ENCODE measurements around the gene MBNL2.

- TF ChIP-seq EZH2phosphoT487 (IDR thresholded peaks at IDR 0.05; ENCODE audit: borderline replicate concordance, low read length) (no peak), EZH2 (IDR thresholded peaks at IDR 0.05; ENCODE audit: low read length, unreplicated experiment) (no peak)
- TF ChIP-seq, protein P1, sequence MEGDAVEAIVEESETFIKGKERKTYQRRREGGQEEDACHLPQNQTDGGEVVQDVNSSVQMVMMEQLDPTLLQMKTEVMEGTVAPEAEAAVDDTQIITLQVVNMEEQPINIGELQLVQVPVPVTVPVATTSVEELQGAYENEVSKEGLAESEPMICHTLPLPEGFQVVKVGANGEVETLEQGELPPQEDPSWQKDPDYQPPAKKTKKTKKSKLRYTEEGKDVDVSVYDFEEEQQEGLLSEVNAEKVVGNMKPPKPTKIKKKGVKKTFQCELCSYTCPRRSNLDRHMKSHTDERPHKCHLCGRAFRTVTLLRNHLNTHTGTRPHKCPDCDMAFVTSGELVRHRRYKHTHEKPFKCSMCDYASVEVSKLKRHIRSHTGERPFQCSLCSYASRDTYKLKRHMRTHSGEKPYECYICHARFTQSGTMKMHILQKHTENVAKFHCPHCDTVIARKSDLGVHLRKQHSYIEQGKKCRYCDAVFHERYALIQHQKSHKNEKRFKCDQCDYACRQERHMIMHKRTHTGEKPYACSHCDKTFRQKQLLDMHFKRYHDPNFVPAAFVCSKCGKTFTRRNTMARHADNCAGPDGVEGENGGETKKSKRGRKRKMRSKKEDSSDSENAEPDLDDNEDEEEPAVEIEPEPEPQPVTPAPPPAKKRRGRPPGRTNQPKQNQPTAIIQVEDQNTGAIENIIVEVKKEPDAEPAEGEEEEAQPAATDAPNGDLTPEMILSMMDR (conservative IDR thresholded peaks at IDR 0.05; ENCODE audit: low read depth, low read length) = no peak
These were observed 162.2 kb downstream of the MBNL2 start for GRCh38 chr13:97384371-97384770.

All from PC-3 (cell line).